IPS DF 6.9 (cell line): ENCODE results near the gene SPINT4.
"Not testable (repeated sequence)": the region's sequence is repeated elsewhere in the genome, so short reads cannot be mapped to it uniquely, and the experiment has no call there.

Experiments
- DNase-seq: peaks from one replicate; pipeline ENCODE4 v3.0.0-alpha.2; 2013; ENCODE audit warnings: low read depth, low spot score
- H3K27ac ChIP-seq: one replicate; pipeline ENCODE4 v1.5.1; 2013; ENCODE audit warnings: low read length, control low read depth
- H3K27me3 ChIP-seq: 2 replicates; pipeline ENCODE4 v1.6.1; 2013; ENCODE audit warnings: mild to moderate bottlenecking, low read length; ENCODE audit not compliant: control insufficient read depth, insufficient read depth
- H3K36me3 ChIP-seq: 2 replicates; pipeline ENCODE4 v1.6.1; 2013; ENCODE audit warnings: low read length; ENCODE audit not compliant: control insufficient read depth, insufficient read depth
- H3K4me1 ChIP-seq: 2 replicates; pipeline ENCODE4 v1.6.1; 2013; ENCODE audit warnings: low read length; ENCODE audit not compliant: control insufficient read depth, insufficient read depth
- H3K4me3 ChIP-seq: 2 replicates; pipeline ENCODE4 v1.5.1; 2013; ENCODE audit warnings: mild to moderate bottlenecking, low read length
- H3K9me3 ChIP-seq: 2 replicates; pipeline ENCODE4 v1.6.1; 2013; ENCODE audit warnings: low read length, inconsistent platforms; ENCODE audit not compliant: control insufficient read depth, insufficient read depth
- WGBS: extraction: QIAGEN DNeasy Blood & Tissue Kit; methylation state at CpG from one replicate; pipeline ENCODE4 v1.1.7; 2013; ENCODE audit warnings: mixed read lengths, missing lambda C conversion rate; ENCODE audit not compliant: insufficient read length, insufficient coverage; 5-methylcytosine and 5-hydroxymethylcytosine counted together

SPINT4 gene

GRCh38 chr20:45727044-45727443 lies 4.9 kb downstream of the SPINT4 start:
- Histone ChIP-seq H3K27ac (no peak overlapping the region), H3K36me3 (no peaks in the 10 kb centered on the region), H3K4me1 (no peaks in the 10 kb centered on the region), H3K9me3 (no peaks in the 10 kb centered on the region), H3K27me3 (no peaks in the 10 kb centered on the region), H3K4me3 (no peak overlapping the region)
- DNase-seq = no peak
- WGBS = no CpG with 5 or more reads among the region's 2 CpGs

- Histone ChIP-seq H3K4me3 (no peak overlapping the region), H3K4me1 (no peaks in the 10 kb centered on the region), H3K27ac (no peak overlapping the region), H3K27me3 (no peaks in the 10 kb centered on the region), H3K36me3 (no peaks in the 10 kb centered on the region), H3K9me3 (no peaks in the 10 kb centered on the region)
- DNase-seq = no peak
Observed at GRCh38 chr20:45732199-45732598, 10.1 kb downstream of the SPINT4 start.

GRCh38 chr20:45735552-45735951 lies 13.4 kb downstream of the SPINT4 start:
- Histone ChIP-seq H3K9me3 (no peaks in the 10 kb centered on the region), H3K27me3 (no peaks in the 10 kb centered on the region), H3K4me3 (no peak overlapping the region), H3K4me1 (no peaks in the 10 kb centered on the region), H3K36me3 (no peaks in the 10 kb centered on the region), H3K27ac (no peak overlapping the region)
- no peak for DNase-seq
- WGBS = no CpG with 5 or more reads among the region's 8 CpGs

GRCh38 chr20:45735988-45736387 lies 13.8 kb downstream of the SPINT4 start:
- Histone ChIP-seq H3K9me3 (no peaks in the 10 kb centered on the region), H3K4me1 (no peaks in the 10 kb centered on the region), H3K27me3 (no peaks in the 10 kb centered on the region), H3K4me3 (no peak overlapping the region), H3K27ac (no peak overlapping the region), H3K36me3 (no peaks in the 10 kb centered on the region)
- no CpG with 5 or more reads among the region's 23 CpGs for WGBS
- DNase-seq = no peak

GRCh38 chr20:45742596-45742995 lies 20.4 kb downstream of the SPINT4 start:
- H3K27ac ChIP-seq = no peak overlapping the region
- no peaks in the 10 kb centered on the region for H3K9me3 ChIP-seq
- H3K36me3 ChIP-seq = no peaks in the 10 kb centered on the region
- no peaks in the 10 kb centered on the region for H3K27me3 ChIP-seq
- WGBS = no CpG with 5 or more reads among the region's 4 CpGs
- no peak for DNase-seq
- no peaks in the 10 kb centered on the region for H3K4me1 ChIP-seq
- H3K4me3 ChIP-seq = no peak overlapping the region

- Histone ChIP-seq H3K9me3 (no peaks in the 10 kb centered on the region), H3K4me3 (no peak overlapping the region), H3K36me3 (no peaks in the 10 kb centered on the region), H3K27me3 (no peaks in the 10 kb centered on the region), H3K27ac (no peak overlapping the region), H3K4me1 (no peaks in the 10 kb centered on the region)
- DNase-seq = no peak
Observed at GRCh38 chr20:45745015-45745414, 22.9 kb downstream of the SPINT4 start.

GRCh38 chr20:45751721-45752120 lies 29.6 kb downstream of the SPINT4 start:
- no peak for DNase-seq
- Histone ChIP-seq H3K27me3 (no peaks in the 10 kb centered on the region), H3K27ac (no peak overlapping the region), H3K4me1 (no peaks in the 10 kb centered on the region), H3K36me3 (no peaks in the 10 kb centered on the region), H3K9me3 (no peaks in the 10 kb centered on the region), H3K4me3 (no peak overlapping the region)
- no CpG with 5 or more reads among the region's 1 CpG for WGBS

GRCh38 chr20:45752746-45753145 lies 30.6 kb downstream of the SPINT4 start:
- no peak overlapping the region for H3K4me3 ChIP-seq
- no peak overlapping the region for H3K27ac ChIP-seq
- no peaks in the 10 kb centered on the region for H3K4me1 ChIP-seq
- no peaks in the 10 kb centered on the region for H3K9me3 ChIP-seq
- DNase-seq = no peak
- no peaks in the 10 kb centered on the region for H3K27me3 ChIP-seq
- WGBS = no CpG with 5 or more reads among the region's 3 CpGs
- H3K36me3 ChIP-seq = no peaks in the 10 kb centered on the region

GRCh38 chr20:45758096-45758495 lies 35.9 kb downstream of the SPINT4 start:
- Histone ChIP-seq H3K36me3 (no peaks in the 10 kb centered on the region), H3K9me3 (peaks cover 2% of the 10 kb centered on the region; the same call in 1 of the 2 replicates), H3K27ac (no peak overlapping the region), H3K27me3 (no peaks in the 10 kb centered on the region), H3K4me3 (no peak overlapping the region), H3K4me1 (no peaks in the 10 kb centered on the region)
- no peak for DNase-seq
- WGBS = no CpG with 5 or more reads among the region's 4 CpGs

GRCh38 chr20:45759921-45760320 lies 37.8 kb downstream of the SPINT4 start:
- not testable (repeated sequence) for H3K27ac ChIP-seq, H3K4me3 ChIP-seq, H3K36me3 ChIP-seq, H3K27me3 ChIP-seq, DNase-seq, H3K4me1 ChIP-seq, H3K9me3 ChIP-seq
- no CpG with 5 or more reads among the region's 8 CpGs for WGBS

- H3K27ac ChIP-seq, H3K4me1 ChIP-seq, H3K4me3 ChIP-seq, H3K9me3 ChIP-seq, H3K27me3 ChIP-seq, H3K36me3 ChIP-seq, DNase-seq: not testable (repeated sequence)
- WGBS = no CpG with 5 or more reads among the region's 12 CpGs
Observed at GRCh38 chr20:45761966-45762365, 39.8 kb downstream of the SPINT4 start.
